CD14-positive monocyte (primary cell): ENCODE results near the gene DDX17. TPM values are rescaled to one million over a fixed set of nuclear protein-coding genes. Genes with fewer than 3 reads are reported as not detected.
"Not testable (repeated sequence)": the region's sequence is repeated elsewhere in the genome, so short reads cannot be mapped to it uniquely, and the experiment has no call there.

Experiments used
- DNase-seq, 3 donors: peaks; one replicate each; pipeline ENCODE4 v3.0.0-alpha.2; 2011 to 2022
- H2AFZ ChIP-seq: 2 replicates; pipeline ENCODE4 v1.6.0; 2012; ENCODE audit warnings: mild to moderate bottlenecking, low read depth, low read length, inconsistent platforms; ENCODE audit not compliant: insufficient read depth, poor library complexity, severe bottlenecking
- H3K27ac ChIP-seq, 2 donors: 1 replicate in 1 of 2; 2 replicates in 1 of 2; pipeline ENCODE4 v1.5.1; 2012 to 2013; ENCODE audit warnings: low read length in 2 of 2, control low read depth in 1 of 2, inconsistent platforms in 1 of 2, low read depth in 1 of 2, mild to moderate bottlenecking in 1 of 2
- H3K27me3 ChIP-seq, 2 donors: one replicate each; pipeline versions ENCODE4 v1.6.0 to v1.6.1; 2011 to 2013; ENCODE audit warnings: low read length in 2 of 2; ENCODE audit not compliant: control insufficient read depth in 2 of 2, insufficient read depth in 2 of 2
- H3K36me3 ChIP-seq, 2 donors: replicated peaks in 1 of 2; 1 replicate in 1 of 2; 2 replicates in 1 of 2; pipeline versions ENCODE4 v1.5.1 to v1.6.1; 2012 to 2013; ENCODE audit warnings: low read length in 2 of 2, control low read depth in 1 of 2, inconsistent platforms in 1 of 2, mild to moderate bottlenecking in 1 of 2; ENCODE audit not compliant: insufficient read depth in 2 of 2, control insufficient read depth in 1 of 2
- H3K4me1 ChIP-seq, 2 donors: 1 replicate in 1 of 2; 2 replicates in 1 of 2; pipeline versions ENCODE4 v1.5.1 to v1.6.1; 2012 to 2013; ENCODE audit warnings: low read length in 2 of 2, control low read depth in 1 of 2, inconsistent platforms in 1 of 2, mild to moderate bottlenecking in 1 of 2, moderate library complexity in 1 of 2; ENCODE audit not compliant: insufficient read depth in 2 of 2, control insufficient read depth in 1 of 2
- H3K4me2 ChIP-seq: replicated peaks from 2 replicates; pipeline ENCODE3; 2012; ENCODE audit warnings: low read length, moderate library complexity, mild to moderate bottlenecking; ENCODE audit not compliant: poor library complexity, severe bottlenecking; ENCODE audit errors: extremely low read depth
- H3K4me3 ChIP-seq, 3 experiments: fragments of 200-600 bp in 1 of 3; sonication (generic) in 1 of 3; replicated peaks in 1 of 3; 1 replicate in 2 of 3; 2 replicates in 1 of 3; pipeline ENCODE4 v1.5.1; 2011 to 2013; ENCODE audit warnings: low read length in 3 of 3, mild to moderate bottlenecking in 3 of 3, control low read depth in 2 of 3, low read depth in 2 of 3, inconsistent platforms in 1 of 3, moderate library complexity in 1 of 3
- H3K79me2 ChIP-seq: 2 replicates; pipeline ENCODE4 v1.6.0; 2012; ENCODE audit warnings: mild to moderate bottlenecking, control low read depth, inconsistent platforms, low read length, moderate library complexity; ENCODE audit not compliant: insufficient read depth
- H3K9ac ChIP-seq: 2 replicates; pipeline ENCODE4 v1.6.0; 2017; ENCODE audit warnings: low read length, mild to moderate bottlenecking; ENCODE audit not compliant: insufficient read depth, poor library complexity, severe bottlenecking
- H3K9me3 ChIP-seq, 2 donors: replicated peaks in 1 of 2; 1 replicate in 1 of 2; 2 replicates in 1 of 2; pipeline versions ENCODE4 v1.5.1 to v1.6.1; 2012 to 2013; ENCODE audit warnings: low read length in 2 of 2, control low read depth in 1 of 2; ENCODE audit not compliant: control insufficient read depth in 1 of 2, insufficient read depth in 1 of 2
- H4K20me1 ChIP-seq: 2 replicates; pipeline ENCODE4 v1.6.0; 2012; ENCODE audit warnings: mild to moderate bottlenecking, low read length, control low read depth, moderate library complexity; ENCODE audit not compliant: insufficient read depth
- H3K27ac Mint-ChIP-seq, 7 donors: one replicate each; pipeline ENCODE4 v1.8.0; 2020; ENCODE audit warnings: mild to moderate bottlenecking in 7 of 7, mixed read lengths in 7 of 7, moderate library complexity in 6 of 7, inconsistent platforms in 2 of 7
- H3K27me3 Mint-ChIP-seq, 3 donors: one replicate each; pipeline ENCODE4 v1.8.0; 2021 to 2022; ENCODE audit warnings: low read depth in 3 of 3, mild to moderate bottlenecking in 3 of 3, mixed read lengths in 3 of 3, moderate library complexity in 3 of 3, inconsistent platforms in 1 of 3
- H3K36me3 Mint-ChIP-seq, 2 donors: one replicate each; pipeline ENCODE4 v1.8.0; 2020; ENCODE audit warnings: mixed read lengths in 2 of 2, inconsistent platforms in 1 of 2, mild to moderate bottlenecking in 1 of 2
- H3K4me1 Mint-ChIP-seq: one replicate; pipeline ENCODE4 v1.8.0; 2020; ENCODE audit warnings: mild to moderate bottlenecking, mixed read lengths
- H3K4me3 Mint-ChIP-seq, 2 donors: one replicate each; pipeline ENCODE4 v1.8.0; 2020; ENCODE audit warnings: mild to moderate bottlenecking in 2 of 2, mixed read lengths in 2 of 2, moderate library complexity in 1 of 2
- H3K9me3 Mint-ChIP-seq, 7 donors: one replicate each; pipeline ENCODE4 v1.8.0; 2020 to 2022; ENCODE audit warnings: mixed read lengths in 7 of 7, mild to moderate bottlenecking in 6 of 7, moderate library complexity in 6 of 7, inconsistent platforms in 2 of 7
- WGBS: methylation state at CpG from one replicate; pipeline ENCODE4 v1.1.5; 2013; ENCODE audit warnings: missing lambda C conversion rate; ENCODE audit not compliant: insufficient coverage; 5-methylcytosine and 5-hydroxymethylcytosine counted together
- intact Hi-C, 2 donors: fragments of 100-400 bp; cut with micrococcal nuclease; formaldehyde crosslinking; loops; one replicate each; pipeline versions ENCODE4 v1.15.0 to v1.15.1; 2023
- polyA plus RNA-seq, 3 donors: library from polyadenylated mRNA; depleted of rRNA in 1 of 3; unstranded in 2 of 3; stranded (reverse) in 1 of 3; fragments of 300-500 nt in 2 of 3; fragments of >200 nt in 1 of 3; fragmentation: Illumina TruSeq in 2 of 3; gene quantifications; 1 replicate in 2 of 3; 2 replicates in 1 of 3; pipeline ENCODE4 v1.2.3, GENCODE V29; 2012 to 2021
- TF ChIP-seq, protein P1 (sequence below): fragments of 200-600 bp; IDR thresholded peaks from one replicate; pipeline ENCODE4 v1.8.0; 2022; ENCODE audit warnings: antibody characterized with exemption, mild to moderate bottlenecking

DDX17 gene
- polyA plus RNA-seq, 3 donors: 31.4 to 434 (median 36.3) TPM

DNA sequence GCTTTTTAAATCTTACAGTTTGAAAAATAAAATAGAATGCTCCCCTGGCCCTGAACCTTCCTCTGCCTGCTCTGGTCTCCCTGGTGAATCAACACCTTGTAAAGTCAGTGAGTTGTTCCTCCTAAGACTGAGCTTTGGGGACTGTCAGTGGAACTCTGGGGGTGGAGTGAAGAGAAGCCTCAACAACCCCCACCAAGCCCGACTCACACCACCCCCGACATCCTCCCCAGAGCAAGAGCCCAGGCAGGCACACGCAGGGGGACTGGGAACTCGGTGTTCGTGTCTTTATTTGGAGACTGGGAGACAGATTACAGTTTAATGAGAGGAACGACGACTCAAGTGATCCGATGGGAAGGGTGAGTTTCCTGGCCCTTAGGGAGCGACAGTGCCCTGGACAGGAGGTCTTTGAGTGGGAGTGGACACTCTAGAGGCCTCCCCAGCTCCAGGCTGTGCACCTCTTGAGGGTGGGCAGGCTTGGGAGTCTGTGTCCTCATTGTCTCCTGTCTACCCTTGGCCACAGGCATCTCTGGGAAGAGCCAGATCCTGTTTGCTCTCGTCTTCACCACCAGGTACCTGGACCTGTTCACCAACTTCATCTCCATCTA is 32.0 kb downstream of the DDX17 start:
- H3K27ac ChIP-seq: no peak overlapping the region
- intact Hi-C loops: no loop called here
- Mint-ChIP-seq H3K27ac (no peak overlapping the region), H3K4me1 (no peaks in the 10 kb centered on the region), H3K9me3 (peaks cover 0 to 3% (median 0%) of the 10 kb centered on the region in 7 donors), H3K27me3 (peaks cover 9 to 28% (median 20%) of the 10 kb centered on the region in 3 donors), H3K4me3 (no peak overlapping the region), H3K36me3 (no peaks in the 10 kb centered on the region)
- no peak overlapping the region for H3K4me2 ChIP-seq
- H3K9ac ChIP-seq: no peak overlapping the region
- H2AFZ ChIP-seq: no peak overlapping the region
- no peaks in the 10 kb centered on the region for H3K79me2 ChIP-seq
- H3K9me3 ChIP-seq: no peaks in the 10 kb centered on the region
- no peaks in the 10 kb centered on the region for H3K4me1 ChIP-seq
- no peaks in the 10 kb centered on the region for H4K20me1 ChIP-seq
- H3K27me3 ChIP-seq: peaks cover 0 to 5% of the 10 kb centered on the region in 2 donors
- no peak overlapping the region for H3K4me3 ChIP-seq
- H3K36me3 ChIP-seq: no peaks in the 10 kb centered on the region
- TF ChIP-seq, protein P1, sequence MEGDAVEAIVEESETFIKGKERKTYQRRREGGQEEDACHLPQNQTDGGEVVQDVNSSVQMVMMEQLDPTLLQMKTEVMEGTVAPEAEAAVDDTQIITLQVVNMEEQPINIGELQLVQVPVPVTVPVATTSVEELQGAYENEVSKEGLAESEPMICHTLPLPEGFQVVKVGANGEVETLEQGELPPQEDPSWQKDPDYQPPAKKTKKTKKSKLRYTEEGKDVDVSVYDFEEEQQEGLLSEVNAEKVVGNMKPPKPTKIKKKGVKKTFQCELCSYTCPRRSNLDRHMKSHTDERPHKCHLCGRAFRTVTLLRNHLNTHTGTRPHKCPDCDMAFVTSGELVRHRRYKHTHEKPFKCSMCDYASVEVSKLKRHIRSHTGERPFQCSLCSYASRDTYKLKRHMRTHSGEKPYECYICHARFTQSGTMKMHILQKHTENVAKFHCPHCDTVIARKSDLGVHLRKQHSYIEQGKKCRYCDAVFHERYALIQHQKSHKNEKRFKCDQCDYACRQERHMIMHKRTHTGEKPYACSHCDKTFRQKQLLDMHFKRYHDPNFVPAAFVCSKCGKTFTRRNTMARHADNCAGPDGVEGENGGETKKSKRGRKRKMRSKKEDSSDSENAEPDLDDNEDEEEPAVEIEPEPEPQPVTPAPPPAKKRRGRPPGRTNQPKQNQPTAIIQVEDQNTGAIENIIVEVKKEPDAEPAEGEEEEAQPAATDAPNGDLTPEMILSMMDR: no peak
- WGBS: 97% methylated on average over 7 of the region's 10 CpGs
- DNase-seq: no peak

DNA sequence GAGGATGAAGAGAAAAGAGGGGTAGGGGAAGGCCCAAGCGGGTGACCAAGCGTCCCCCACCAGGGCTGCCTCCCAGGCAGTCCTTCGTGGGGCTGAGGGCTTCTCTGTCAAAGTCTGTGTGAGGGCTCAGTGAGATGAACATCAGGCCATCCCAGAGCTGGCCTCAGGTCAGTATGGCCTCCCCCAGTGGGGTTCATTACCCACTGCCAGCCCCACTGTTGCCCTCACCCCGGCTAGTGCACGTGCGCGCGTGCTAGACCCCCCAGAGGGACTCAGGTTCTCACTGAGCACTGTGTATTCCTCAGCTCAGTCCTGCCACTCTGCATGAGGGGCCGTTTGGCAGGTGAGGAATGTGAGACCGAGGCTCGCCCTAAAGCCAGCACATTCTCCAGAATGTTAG is 34.9 kb downstream of the DDX17 start:
- Histone ChIP-seq H2AFZ (no peak overlapping the region), H3K9me3 (peaks cover 0 to 6% of the 10 kb centered on the region in 2 donors), H3K79me2 (no peaks in the 10 kb centered on the region), H3K36me3 (no peaks in the 10 kb centered on the region), H3K4me2 (no peak overlapping the region), H3K4me3 (no peak overlapping the region), H4K20me1 (no peaks in the 10 kb centered on the region), H3K4me1 (peaks cover 7 to 12% of the 10 kb centered on the region in 2 donors), H3K27ac (no peak overlapping the region), H3K27me3 (peaks cover 13 to 31% of the 10 kb centered on the region in 2 donors), H3K9ac (no peak overlapping the region)
- intact Hi-C loops: no loop called here
- peaks cover 0 to 15% (median 5%) of the 10 kb centered on the region in 7 donors for H3K9me3 Mint-ChIP-seq
- 97% methylated on average over 6 of the region's 11 CpGs for WGBS
- no peak overlapping the region for H3K27ac Mint-ChIP-seq
- no peak for DNase-seq
- H3K4me3 Mint-ChIP-seq: no peak overlapping the region
- peaks cover 9% of the 10 kb centered on the region for H3K4me1 Mint-ChIP-seq
- peaks cover 32 to 54% (median 42%) of the 10 kb centered on the region in 3 donors for H3K27me3 Mint-ChIP-seq
- H3K36me3 Mint-ChIP-seq: peaks cover 0 to 6% of the 10 kb centered on the region in 2 donors
- TF ChIP-seq, protein P1: no peak

DNA sequence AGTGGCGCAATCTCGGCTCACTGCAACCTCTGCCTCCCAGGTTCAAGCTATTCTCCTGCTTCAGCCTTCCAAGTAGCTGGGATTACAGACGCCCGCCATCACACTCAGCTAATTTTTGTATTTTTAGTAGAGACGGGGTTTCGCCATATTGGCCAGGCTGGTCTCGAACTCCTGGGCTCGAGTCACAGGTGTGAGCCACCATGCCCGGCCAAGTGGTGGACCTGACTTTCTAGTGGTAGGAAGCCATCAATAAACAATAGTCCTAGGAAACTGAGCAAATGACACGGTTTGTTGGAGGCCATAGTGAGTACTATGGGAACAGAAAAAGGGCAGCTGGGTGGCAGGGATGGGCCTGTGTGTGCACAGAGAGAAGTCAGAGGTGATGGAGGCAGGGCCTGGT is 35.9 kb downstream of the DDX17 start:
- H3K9me3 ChIP-seq, H4K20me1 ChIP-seq, H3K4me1 Mint-ChIP-seq, H3K4me3 Mint-ChIP-seq, H3K36me3 Mint-ChIP-seq, intact Hi-C loops, H3K27ac ChIP-seq, H3K36me3 ChIP-seq, H2AFZ ChIP-seq, H3K27ac Mint-ChIP-seq, H3K79me2 ChIP-seq, H3K4me2 ChIP-seq, H3K4me3 ChIP-seq, H3K9ac ChIP-seq: not testable (repeated sequence)
- peak in 1 of 3 donors; percentile 1 for DNase-seq
- Mint-ChIP-seq H3K27me3 (peaks cover 41 to 61% (median 52%) of the 10 kb centered on the region in 3 donors), H3K9me3 (peaks cover 0 to 15% (median 5%) of the 10 kb centered on the region in 7 donors)
- peaks cover 13 to 42% of the 10 kb centered on the region in 2 donors for H3K27me3 ChIP-seq
- peaks cover 7 to 12% of the 10 kb centered on the region in 2 donors for H3K4me1 ChIP-seq
- WGBS: 96% methylated on average over 6 of the region's 10 CpGs
